AG09319 (cell line): Measurements from ENCODE around the gene FNDC3B.

ENCODE experiments used
- DNase-seq: peaks from one replicate; pipeline ENCODE4 v3.0.0-alpha.2; 2010; ENCODE audit warnings: low read depth; ENCODE audit errors: extremely low read depth
- TF ChIP-seq, protein P1 (sequence below): IDR thresholded peaks from 2 replicates; pipeline ENCODE4 v1.5.1; 2011; ENCODE audit warnings: low read depth, mild to moderate bottlenecking, inconsistent platforms, low read length, moderate library complexity

The FNDC3B gene

DNA sequence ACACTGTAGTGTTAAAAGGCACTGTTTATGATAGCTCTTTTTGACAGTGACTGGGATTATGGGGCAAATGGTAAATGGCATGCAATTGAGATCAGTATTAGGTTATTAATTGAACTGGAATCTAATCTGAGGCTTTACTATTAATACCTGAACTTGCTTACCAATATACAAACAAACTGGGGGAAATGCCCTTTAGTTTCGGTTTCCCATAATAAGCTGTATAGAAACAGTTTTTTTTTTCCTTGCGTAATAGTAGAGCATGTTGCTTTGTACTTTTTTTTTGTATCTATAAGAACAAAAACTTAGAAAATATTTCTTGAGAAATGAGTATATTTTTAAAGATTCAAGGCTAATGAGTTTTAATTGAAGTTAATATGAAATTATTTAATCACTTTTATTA lies 95.0 kb downstream of the FNDC3B start:
- TF ChIP-seq, protein P1, sequence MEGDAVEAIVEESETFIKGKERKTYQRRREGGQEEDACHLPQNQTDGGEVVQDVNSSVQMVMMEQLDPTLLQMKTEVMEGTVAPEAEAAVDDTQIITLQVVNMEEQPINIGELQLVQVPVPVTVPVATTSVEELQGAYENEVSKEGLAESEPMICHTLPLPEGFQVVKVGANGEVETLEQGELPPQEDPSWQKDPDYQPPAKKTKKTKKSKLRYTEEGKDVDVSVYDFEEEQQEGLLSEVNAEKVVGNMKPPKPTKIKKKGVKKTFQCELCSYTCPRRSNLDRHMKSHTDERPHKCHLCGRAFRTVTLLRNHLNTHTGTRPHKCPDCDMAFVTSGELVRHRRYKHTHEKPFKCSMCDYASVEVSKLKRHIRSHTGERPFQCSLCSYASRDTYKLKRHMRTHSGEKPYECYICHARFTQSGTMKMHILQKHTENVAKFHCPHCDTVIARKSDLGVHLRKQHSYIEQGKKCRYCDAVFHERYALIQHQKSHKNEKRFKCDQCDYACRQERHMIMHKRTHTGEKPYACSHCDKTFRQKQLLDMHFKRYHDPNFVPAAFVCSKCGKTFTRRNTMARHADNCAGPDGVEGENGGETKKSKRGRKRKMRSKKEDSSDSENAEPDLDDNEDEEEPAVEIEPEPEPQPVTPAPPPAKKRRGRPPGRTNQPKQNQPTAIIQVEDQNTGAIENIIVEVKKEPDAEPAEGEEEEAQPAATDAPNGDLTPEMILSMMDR = no peak
- DNase-seq = no peak

DNA sequence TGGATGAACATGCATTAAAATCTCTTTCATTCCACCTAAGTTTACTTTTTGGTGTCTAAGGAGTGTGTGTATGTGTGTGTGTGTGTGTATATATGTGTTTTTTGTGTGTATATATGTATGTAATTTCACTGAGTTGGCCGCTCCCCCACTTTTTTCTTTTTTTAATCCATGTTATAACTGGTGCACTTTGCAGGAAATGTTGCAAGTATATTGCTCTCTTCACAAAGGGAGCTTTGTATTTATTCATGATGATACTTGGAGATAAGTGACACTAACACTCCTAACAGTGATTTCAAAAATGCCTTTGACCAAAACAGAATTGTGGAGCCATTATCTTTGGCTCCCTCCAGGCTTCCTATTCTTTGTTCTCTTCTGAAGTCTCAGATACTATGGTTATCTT lies 95.8 kb downstream of the FNDC3B start:
- DNase-seq = no peak
- TF ChIP-seq, protein P1 = no peak

GRCh38 chr3:172135820-172136219 lies 96.4 kb downstream of the FNDC3B start:
- TF ChIP-seq, protein P1 = no peak
- no peak for DNase-seq

DNA sequence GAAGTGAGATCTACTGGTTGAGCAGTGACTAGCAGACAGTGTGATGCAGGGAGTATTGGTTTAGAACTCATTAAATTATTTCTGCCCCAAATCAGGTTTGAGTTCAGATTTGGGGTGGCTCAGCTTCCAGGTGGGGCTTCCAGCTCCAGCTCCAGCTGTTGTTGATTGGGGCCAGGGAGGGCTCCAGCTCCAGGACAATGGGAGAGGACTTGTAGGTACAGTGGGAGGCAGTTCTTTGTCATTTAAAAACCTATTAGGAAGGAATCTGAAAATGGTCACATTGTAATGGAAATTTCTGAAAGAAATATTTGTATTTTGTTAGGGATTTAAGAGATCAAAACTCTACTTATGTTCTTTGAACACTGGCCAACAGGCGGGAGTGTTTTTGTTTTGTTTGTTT lies 97.0 kb downstream of the FNDC3B start:
- DNase-seq = no peak
- TF ChIP-seq, protein P1 = no peak

DNA sequence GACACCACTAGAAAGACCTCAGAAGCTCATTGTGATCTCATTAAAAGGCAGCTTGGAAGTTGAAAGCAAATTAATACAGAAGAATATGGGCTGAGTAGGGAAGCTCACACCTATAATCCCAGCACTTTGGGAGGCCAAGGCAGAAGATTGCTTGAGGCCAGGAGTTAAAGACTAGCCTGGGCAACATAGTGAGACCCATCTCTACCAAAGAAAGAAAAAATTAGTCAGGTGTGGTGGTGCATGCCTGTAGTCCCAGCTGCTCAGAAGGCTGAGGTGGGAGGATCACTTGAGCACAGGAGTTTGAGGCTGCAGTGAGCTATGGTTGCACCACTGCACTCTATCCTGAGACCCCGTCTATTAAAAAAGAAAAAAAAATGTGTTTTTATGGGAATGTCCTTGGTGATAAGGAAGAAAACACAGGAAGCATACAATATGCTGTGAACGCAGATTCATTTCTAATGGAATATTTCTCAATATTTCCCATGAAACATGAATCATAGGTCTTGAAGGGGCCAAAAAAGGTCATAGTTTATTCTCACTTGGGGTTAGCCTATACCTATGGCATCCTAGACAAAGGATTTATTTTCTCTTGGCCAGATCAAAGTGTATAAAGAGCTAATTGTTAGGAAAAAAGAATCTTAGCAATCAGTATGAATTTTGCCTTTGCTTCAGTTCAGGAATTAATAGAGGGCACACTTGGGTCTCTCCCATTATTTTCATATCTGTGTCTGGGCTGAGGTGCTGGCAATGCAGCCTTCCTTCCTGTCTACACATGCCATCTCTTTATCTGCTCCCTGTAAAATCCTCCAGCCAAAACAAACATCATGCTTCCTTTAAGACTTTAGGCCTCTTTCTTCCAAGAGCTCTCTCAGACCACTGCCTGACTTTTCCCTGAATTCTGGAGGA lies 98.2 kb downstream of the FNDC3B start:
- DNase-seq = no peak
- TF ChIP-seq, protein P1 = no peak

DNA sequence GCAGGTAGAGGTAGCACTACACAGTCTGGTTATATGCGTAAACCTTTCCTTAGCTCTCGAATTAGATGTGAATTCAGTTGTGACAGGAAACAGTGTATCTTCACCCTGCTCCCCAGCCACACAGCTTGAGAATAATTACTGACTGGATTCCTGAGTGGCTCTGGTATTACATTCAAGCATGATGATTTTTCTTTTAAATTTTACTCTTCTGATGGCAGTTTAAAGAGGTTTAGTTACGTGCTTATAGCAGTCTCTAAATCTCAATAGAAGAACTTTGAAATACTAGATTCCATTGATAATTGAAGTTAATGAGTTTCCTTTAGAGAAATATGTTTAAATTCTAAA lies 98.8 kb downstream of the FNDC3B start:
- DNase-seq = no peak
- TF ChIP-seq, protein P1 = no peak

DNA sequence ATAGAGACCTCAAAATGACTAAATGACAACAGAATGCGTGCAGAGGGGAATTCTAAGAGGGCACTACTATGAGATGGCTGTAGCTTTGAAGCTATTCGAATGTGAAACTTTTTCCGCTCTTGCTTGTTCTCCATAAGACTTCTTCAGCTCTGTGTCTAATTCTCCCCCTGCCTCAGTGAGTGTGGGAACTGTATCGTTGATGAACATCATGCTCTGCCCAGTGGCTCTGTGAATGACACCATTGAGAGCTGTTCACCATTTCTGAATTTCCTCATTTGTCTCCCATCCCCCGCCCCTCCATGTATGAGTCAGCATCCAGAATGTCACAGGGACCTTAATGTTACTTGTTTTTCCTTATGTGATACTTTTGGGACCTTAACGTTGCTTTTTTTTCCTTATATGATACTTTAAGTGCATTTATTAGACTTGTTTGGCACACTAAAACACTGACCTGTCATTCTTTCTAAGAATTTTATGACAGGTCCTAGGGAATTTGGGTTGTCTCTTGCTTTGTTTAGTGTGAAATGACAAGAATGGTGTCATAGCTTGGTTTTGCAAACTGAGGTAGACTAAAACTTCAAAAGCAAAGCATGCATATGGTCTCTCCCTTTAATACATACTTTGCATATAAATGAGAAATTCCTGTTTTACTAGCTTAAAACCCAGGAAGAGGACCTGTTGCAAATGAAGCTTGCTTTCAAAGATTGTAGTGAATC lies 99.6 kb downstream of the FNDC3B start:
- TF ChIP-seq, protein P1 = no peak
- no peak for DNase-seq
